Esophagus muscularis mucosa (tissue), 4 donors: ENCODE measurements around the gene TEAD2.

Source experiments
- CTCF ChIP-seq, 3 experiments: fragments of 200-600 bp in 2 of 3; fragments of 450-650 bp in 1 of 3; sonication (generic) in 2 of 3; IDR thresholded peaks; one replicate each; pipeline ENCODE4 v1.5.1; 2017 to 2019; ENCODE audit warnings: antibody characterized with exemption in 3 of 3, mild to moderate bottlenecking in 2 of 3, moderate library complexity in 1 of 3
- EP300 ChIP-seq: sonication (generic); formaldehyde crosslinking; IDR thresholded peaks from one replicate; pipeline ENCODE4 v1.6.1; 2017; ENCODE audit warnings: antibody characterized with exemption
- POLR2A ChIP-seq: fragments of 450-650 bp; IDR thresholded peaks from one replicate; pipeline ENCODE4 v1.6.1; 2017; ENCODE audit warnings: antibody characterized with exemption, moderate library complexity, mild to moderate bottlenecking, low read depth

- TF ChIP-seq CTCF (IDR thresholded peaks at IDR 0.05) (no peak), POLR2A (no peak), EP300 (no peak)
Measured at GRCh38 chr19:49396738-49397505, 34.7 kb upstream of the TEAD2 start.
